Measurements from ENCODE around the gene EVX2.

The EVX2 gene

DNA sequence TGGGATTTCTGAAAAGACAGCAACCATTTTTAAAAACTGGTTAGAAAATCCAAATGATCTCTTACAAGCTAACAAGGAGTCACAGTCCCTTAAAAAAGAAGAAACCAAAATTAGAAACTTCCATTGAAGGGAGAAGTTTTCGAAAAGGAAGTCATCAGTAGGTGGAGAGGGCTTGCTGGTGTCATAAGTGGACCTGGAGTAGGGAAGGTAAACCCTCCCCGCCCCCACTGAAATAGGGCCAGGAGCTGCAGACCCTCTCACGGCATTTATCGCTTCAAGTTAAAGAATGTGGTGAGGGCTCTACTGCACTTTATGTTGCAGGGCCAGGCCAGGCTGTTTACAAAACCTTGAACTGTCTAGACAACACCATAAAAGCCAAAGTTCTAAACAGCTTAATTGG is 26.2 kb upstream of the EVX2 start:
- DNase-seq (ENCODE audit: insufficient read length, low spot score) (no peak), FAIRE-seq (no peak)

DNA sequence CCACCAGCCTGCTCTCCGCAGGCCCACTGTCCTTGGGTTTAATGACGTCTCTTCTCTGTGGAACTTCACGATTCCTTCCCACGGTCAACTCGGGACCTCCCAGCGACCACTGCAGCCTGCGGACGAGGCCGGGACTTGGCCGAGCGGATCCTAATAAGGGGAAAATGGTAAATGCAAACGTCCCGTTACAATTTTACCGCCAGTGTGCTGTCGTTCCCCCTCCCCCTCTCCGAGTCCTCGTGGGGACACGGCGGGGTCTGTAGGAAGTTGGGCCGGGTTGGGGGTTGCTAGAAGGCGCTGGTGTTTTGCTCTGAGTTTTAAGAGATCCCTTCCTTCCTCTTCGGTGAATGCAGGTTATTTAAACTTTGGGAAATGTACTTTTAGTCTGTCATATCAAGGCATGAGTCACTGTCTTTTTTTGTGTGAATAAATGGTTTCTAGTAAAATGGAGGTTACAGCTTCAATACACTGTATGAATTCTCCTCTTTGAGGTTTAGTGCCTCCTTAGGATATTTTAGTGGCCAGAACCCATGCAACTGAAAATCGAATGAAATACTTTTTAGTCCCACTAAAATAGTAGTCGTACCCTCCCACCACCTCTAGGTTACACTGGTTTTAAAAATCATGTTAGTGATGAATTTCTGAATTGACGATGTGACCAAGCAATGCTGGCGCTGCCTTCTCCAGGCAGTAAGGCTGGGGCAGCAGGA is 25.6 kb upstream of the EVX2 start:
- FAIRE-seq = no peak
- no peak for DNase-seq (ENCODE audit: insufficient read length, low spot score)

DNA sequence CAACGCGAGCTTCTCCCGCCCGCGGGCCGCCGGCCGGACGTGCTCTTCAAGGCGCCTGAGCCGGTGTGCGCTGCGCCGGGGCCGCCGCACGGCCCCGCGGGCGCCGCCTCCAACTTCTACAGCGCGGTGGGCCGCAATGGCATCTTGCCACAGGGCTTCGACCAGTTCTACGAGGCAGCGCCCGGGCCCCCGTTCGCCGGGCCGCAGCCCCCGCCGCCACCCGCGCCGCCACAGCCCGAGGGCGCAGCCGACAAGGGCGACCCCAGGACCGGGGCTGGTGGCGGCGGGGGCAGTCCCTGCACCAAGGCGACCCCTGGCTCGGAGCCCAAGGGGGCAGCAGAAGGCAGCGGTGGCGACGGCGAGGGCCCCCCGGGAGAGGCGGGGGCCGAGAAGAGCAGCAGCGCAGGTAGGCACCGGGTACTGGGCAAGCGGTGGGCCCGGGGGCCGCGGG is 24.0 kb upstream of the EVX2 start:
- no peak for DNase-seq (ENCODE audit: insufficient read length, low spot score)

DNA sequence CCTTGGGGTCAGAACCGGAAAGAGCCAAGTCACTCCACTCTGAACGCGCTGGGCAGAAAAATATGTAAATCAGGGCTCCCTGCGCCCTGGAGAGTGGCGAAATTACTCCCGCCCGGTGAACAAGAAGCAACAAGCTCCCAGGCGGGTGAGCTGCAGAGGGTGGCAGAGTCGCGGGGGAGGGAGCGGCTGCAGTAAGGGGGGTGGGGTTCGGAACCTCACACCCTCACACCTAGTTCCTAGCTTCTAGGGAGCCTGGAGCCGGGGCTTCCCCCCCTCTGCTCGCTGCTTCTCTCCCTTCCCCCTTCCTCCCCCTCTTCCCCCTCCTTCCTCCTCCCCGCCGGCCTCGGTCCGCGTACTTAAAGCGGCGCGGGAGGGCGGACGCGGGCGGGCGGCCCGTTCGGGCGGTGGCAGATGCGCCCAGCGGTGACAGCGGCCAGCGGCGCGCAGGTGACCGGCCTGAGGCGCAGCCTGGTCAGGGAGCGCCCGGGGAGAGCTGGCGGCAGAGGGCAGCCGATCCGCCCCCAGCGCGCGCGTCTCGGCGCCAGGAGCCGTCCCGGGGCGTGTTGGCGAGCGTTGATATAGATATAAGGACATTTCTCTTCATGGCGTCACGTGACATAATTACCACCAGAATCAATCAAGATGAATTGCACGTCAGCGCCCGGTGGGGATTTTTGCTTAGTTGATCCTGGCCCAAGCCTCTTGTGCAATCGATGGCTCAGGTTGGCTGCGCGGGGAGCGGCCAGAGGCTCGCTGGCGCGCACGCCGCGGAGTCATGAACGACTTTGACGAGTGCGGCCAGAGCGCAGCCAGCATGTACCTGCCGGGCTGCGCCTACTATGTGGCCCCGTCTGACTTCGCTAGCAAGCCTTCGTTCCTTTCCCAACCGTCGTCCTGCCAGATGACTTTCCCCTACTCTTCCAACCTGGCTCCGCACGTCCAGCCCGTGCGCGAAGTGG is 23.1 kb upstream of the EVX2 start, which contains the start of gene HOXD11:
Gene HOXD11 (plus strand): TSS at position 700 of the 959 bp plus-strand sequence. CDS start 76 bp downstream, at position 776.
- FAIRE-seq = no peak
- DNase-seq (ENCODE audit: insufficient read length, low spot score) = no peak

More for the DNA sequence above, 24.0 kb upstream of the EVX2 start:
- no peak for FAIRE-seq

DNA sequence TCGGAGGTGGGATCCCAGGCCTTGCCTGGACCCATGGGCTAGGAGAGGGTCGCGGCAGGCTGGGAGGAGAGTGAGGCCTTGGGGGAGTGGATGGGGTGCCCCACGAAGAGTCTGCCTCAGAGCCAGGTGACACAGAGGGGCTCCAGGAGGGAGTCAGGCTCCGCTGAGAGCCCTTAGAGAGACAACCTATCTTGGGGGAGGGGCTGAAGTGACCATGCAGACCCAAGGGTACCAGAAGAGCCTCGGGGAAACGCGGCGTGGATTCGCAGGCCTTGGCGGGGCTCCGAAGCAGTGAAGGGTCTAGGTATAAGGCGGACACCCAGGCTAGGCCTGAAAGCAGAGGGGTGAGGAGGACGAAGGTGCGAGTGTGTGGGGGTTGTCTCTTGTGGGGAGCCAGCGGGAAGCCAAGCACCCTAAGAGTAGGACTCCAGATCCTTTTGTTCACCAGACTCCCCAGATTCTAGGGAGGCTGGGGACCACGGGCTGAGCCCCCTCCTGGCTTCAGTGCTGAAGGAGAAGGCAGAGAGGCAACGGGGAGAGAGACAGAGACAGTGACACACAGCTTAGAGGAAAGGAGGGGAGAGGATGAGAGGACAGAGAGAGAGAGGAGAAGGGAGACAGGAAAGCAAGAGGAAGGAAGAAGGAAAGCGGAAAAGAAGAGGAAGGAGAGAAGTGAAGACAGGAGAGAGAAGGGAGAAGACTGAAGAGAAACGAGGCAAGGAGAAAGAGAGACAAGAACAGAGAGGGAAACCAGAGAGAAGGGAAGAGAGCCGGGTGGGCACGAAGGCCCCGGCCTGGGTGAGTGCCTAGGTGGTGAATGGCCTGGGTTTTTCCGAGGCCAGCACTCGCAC is 22.2 kb upstream of the EVX2 start:
- no peak for FAIRE-seq

DNA sequence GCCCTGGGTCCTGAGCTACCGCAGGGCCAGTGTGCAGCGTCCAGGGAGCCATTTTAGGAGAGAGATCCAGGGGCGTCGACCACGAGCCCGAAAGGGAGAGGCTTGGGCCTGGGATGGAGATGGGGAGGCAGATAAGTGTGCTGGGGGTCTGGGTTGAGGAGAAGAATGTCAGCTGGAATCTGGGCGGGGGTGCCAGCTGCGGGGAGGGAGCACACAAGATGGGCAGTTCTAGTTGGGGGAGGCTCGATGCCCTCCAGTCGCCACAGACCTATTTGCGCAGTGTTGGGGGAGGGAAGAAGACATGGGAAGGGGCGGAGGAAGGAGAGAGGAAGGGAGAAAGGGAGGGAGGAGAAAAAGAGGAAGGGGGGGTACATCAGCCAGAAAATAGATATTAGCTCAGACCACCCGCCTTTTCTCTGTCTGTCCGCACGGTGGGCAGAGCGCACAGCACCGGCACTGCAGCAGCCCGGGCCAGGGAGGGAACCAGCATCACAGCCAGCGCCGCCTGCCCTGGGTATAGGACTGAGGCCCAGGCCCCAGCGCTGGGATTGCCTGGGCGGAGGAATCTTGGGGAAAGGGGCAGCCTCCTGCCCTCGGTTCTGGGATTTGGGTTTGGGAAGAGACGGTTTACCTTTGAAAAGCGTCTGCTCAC is 21.4 kb upstream of the EVX2 start:
- FAIRE-seq (no peak), DNase-seq (ENCODE audit: insufficient read length, low spot score) (no peak)

More for the DNA sequence above, 22.2 kb upstream of the EVX2 start:
- DNase-seq (ENCODE audit: insufficient read length, low spot score) = no peak

DNA sequence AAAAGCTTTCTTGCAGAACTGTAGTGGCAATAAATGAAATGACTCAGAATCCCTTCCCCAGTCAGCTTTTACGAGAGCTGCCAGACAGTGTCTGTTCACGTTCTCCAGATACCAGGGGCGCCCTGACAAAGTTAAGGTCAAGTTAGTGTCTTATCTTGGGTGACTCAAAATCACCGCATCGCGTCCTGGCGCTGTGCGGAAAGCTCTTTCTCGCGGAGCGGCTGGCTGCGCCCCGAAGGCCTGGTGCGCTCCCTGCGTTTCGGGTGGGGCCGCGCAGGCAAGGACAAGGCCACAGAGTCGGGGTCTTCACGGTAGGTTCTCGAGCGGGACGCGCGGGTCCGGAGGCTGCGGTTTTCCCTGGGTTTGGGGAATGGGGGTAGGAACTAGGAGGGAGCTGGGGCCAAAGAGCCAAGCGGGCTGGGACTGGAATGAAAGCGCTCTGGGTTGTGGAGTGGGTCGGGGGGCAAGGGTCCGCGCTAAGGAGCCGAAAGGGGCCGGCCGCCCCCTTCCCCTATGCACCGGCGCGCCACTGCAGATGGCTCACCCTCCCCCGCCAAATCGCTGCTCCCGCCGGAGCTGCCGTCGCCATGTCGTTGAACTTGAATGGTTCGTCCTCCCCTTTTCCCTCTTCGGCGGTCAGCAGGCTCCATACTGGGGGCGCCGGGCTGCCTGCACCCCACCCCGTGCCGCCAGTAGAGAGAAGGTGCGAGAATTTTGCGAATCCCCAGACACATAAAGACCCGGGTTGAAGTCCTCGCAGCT is 20.7 kb upstream of the EVX2 start:
- DNase-seq (ENCODE audit: insufficient read length, low spot score) = no peak
- FAIRE-seq = no peak

DNA sequence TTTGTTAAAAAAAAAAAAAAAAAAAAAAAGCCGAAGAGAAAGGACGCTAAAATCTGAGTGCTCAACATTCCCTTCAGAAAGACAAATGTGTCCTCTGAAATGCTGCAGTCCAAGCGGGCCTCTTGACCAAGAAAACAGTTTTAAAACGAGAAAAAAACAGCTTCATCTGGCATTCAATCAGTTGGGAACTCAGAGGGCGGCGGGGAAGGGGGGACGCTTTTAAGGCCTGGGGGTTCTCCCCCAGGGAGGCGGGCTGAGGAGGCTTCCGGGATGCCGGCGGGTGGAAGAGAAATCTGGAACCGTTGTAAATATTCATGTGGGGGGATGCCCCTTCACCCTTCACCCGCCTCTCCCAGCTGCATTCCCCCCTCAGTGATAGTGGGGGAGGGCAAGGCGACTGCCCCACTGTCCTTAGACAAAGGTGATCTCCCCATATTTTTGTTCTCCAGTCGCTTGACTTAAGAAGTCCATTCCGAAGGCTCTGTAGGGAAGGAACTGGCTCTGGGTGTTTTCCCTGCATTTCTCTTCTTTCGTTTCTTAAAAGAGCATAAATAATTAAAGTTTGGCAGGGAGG is 20.1 kb upstream of the EVX2 start:
- no peak for DNase-seq (ENCODE audit: insufficient read length, low spot score)
- no peak for FAIRE-seq

DNA sequence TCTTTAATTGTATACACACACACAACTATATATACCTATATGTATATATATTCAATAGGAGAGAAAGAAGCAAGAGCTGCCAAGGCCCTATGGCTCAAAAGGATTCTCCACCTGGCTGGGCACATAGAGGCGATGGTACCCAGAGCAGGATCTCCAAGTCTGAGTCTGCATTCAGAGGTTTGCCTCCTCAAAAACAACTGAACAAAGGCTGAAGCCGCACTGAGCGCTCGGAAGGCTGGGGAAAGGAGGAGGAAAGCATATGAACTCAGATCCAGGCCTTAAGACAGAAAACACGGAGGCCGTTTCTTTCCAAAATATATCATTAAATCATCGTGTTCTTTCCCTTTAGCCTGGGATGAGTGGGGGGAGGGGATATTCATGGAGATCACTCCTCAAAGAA is 19.4 kb upstream of the EVX2 start:
- no peak for FAIRE-seq
- DNase-seq (ENCODE audit: insufficient read length, low spot score) = no peak

DNA sequence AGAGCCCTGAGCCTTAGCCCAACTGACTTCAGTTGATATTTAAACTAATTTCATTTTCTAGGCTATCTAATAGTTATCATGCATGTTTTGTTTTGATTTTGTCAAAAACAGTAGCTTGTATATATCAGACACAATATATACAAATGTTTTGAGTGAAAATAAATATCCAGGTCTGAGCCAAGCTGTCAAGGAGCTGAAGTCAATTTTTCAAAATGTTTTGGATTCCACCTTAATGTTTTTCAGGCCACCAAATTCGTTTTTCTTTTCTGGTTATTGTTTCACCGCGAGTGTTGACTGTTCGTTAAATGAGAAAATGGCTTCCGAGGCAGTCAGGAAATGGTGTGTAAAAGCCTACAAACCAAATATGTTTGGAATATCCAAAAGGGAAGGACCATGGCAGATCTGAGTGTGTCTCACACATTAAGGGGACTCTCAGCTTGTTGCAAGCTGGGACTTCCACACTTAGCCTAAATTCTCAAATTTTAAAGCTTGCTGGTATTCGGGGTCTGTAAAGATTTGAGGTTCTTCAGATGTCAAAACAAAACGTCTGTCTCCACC is 18.6 kb upstream of the EVX2 start:
- FAIRE-seq (no peak), DNase-seq (ENCODE audit: insufficient read length, low spot score) (no peak)

DNA sequence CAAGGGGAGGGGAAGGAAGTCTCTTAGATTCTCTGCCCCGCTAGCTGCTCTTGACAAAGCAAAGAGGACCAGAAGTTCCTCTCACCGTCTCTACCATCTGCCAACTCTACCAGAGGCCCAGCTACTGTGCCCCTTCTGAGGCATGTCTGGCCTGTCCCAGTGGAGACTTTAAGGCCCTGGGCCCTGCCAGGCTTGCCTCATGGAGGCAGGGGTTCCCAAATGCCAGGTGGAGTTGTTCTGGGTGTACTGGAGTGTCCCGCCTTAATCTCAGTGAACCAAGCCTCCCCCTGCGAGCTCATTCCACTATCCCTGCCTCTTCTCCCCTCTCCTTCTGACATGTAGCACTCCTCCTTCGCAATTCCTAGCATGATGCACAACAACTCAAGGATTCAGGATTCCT is 18.1 kb upstream of the EVX2 start:
- no peak for DNase-seq (ENCODE audit: insufficient read length, low spot score)
- FAIRE-seq = no peak

DNA sequence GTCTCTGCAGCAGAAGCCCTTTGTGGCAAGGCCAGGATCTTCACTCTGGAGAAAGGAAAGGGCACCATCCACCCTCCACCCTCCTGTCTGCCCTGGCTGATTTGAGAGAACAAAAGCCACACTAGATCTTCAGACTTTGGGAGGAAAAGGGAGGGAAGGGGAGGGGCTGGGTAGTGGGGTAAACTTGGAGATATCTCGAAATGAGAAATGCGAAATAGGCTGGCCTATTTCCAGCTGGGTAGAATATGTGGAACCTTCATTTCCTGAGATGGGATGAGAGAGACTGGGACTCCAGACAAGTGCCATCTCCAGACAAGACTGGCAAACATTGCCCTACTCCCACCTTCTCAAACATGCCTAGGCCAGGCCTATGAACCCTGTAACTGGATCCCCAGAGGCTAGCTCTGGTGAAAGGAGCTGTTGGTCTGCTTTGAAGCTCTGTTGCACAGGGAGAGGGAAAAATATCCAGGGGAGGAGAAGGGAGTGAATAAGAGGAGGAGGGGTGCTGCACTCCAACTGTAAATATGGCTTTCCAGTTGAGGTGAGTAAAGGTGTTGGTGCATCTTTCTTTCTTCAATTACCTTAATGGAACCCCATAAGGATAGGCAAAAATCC is 17.6 kb upstream of the EVX2 start:
- DNase-seq (ENCODE audit: insufficient read length, low spot score) = no peak
- FAIRE-seq = no peak

DNA sequence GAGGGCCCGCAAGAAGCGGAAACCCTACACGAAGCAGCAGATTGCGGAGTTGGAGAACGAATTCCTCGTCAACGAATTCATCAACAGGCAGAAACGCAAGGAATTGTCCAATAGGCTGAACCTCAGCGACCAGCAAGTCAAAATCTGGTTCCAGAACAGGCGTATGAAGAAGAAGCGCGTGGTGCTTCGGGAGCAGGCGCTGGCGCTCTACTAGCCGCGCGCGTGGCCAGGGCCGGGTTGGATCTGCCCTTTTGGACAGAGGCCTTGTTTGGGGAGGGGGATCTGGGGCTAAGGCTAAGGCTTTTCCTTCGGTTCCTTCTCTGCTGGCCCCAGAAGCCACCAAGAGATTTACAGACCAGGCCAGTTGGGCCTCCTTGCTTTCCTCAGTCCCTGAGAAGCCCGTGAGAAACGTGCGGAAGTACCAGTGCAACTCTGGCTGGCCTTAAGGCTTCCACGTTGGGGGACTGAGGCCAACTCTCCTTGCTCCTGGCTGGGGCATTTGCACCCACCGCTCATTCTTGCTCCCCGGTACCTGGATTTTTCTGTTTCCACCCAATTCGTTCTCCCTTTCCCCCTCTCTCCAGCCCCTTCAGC is 16.9 kb upstream of the EVX2 start:
- no peak for FAIRE-seq
- DNase-seq (ENCODE audit: insufficient read length, low spot score) = no peak

DNA sequence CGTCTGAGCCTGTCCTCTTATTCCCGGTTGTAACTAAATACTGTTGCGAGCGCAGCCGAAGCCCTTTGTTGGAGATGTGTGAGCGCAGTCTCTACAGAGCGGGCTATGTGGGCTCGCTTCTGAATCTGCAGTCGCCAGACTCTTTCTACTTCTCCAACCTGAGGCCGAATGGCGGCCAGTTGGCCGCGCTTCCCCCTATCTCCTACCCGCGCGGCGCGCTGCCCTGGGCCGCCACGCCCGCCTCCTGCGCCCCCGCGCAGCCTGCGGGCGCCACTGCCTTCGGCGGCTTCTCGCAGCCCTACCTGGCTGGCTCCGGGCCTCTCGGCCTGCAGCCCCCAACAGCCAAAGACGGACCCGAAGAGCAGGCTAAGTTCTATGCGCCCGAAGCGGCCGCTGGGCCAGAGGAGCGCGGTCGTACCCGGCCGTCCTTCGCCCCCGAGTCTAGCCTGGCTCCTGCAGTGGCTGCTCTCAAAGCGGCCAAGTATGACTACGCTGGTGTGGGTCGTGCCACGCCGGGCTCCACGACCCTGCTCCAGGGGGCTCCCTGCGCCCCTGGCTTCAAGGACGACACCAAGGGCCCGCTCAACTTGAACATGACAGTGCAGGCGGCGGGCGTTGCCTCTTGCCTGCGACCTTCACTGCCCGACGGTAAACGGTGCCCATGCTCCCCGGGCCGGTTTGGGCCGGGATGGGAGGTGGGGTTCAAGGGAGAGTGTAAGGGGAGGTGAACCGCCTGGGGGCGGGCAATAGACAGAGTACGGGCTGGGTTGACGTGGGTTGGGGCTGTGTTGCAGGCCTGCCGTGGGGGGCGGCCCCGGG is 16.2 kb upstream of the EVX2 start, which contains the start of gene HOXD12:
Gene HOXD12 (plus strand): TSS at position 68 of the 819 bp plus-strand sequence. CDS start 7 bp downstream, at position 75.
- no peak for FAIRE-seq
- DNase-seq (ENCODE audit: insufficient read length, low spot score) = no peak

DNA sequence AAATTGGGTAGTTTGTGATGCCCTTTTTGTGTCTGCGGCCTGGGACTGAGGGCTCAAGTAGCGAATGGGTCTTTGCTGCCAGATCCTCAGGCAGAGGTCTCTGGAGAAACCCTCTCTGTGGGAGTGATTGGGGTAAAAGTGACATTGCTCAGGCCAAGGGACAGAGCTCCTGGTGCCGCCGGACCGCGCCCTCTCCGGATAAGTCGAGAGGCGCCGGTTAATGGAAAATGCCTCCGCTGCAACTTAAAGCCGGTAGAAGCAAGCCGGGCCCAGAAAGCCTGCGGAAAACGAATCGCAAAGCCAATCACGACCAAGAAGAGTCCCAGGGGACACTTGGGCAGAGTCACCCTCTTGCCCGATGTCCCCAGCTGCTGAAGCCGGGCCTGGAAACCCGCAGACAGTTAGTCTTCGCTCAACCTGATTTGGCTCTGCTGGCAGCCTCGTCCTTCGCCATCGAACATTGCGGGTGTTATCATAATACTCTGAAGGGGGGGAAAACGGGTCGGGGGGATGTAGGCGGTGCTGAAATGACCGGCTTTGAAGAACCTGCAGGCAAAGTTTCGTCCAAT is 15.5 kb upstream of the EVX2 start:
- FAIRE-seq = no peak
- DNase-seq (ENCODE audit: insufficient read length, low spot score) = no peak

DNA sequence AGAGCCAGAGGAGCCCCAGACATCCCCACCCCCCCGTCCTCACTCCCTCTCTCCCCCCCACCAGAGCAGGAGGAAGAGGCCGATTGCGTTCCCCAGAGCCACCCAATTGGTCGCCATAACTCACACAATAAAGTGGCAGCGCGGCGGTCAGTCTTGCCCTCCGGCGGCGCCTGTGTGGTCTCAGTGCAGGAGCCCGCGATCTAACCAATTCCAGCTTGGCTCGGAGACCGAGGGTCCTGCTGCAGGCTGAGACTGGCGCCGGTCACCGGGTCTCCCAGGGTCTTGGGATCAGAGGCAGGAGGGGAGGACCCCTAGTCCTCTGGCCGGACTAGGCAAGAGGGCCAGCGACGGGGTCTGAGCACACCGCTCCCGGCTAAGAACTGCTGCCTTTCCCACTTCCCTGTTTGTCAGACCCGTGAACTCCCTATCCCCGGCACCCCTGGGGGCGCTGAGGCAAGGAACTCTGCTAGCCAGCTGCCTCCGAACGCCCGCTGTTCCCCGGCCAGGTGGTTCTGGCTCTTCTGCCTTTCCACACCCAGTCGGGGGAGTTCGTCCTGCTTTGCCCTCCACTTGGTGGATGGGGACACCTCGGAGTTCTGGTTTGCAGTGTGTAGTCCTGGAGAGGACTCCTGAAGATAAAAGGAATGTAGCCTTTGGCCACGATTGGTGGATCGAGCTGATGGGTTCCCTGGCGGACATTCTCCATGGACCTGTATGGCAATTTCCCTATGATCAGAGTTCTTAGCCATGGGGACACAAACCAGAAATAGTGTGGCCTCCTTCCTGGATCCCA is 14.8 kb upstream of the EVX2 start:
- FAIRE-seq (no peak), DNase-seq (ENCODE audit: insufficient read length, low spot score) (no peak)
